HG03280 (cell line): ENCODE results near the gene RASSF4.

Source experiments
- ATAC-seq: cut with Tn5 transposase; IDR thresholded peaks from one replicate; pipeline ENCODE4 v1.9.1; 2021; ENCODE audit warnings: mild to moderate bottlenecking, moderate library complexity; ENCODE audit not compliant: unreplicated experiment

The RASSF4 gene

DNA sequence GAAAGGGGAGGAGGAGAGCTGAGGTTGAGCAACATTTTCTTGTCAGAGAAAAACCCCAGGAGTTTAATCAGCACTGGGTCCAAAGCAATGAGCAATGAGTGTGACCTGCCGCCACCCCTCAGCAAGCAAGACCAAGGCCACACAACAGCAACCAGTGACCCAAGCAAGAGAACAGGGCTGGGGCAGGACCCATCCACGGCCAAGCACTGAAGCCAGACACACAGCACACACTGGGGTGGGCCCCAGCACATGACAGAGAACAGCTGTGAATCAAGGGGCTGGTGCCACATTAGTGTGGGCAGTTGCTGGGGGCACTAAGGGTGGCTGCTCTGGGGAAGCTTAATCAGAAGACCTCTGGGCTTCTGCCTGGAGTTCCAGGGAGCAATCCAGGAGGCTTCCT, 32.2 kb upstream of the RASSF4 start:
- no peak for ATAC-seq

DNA sequence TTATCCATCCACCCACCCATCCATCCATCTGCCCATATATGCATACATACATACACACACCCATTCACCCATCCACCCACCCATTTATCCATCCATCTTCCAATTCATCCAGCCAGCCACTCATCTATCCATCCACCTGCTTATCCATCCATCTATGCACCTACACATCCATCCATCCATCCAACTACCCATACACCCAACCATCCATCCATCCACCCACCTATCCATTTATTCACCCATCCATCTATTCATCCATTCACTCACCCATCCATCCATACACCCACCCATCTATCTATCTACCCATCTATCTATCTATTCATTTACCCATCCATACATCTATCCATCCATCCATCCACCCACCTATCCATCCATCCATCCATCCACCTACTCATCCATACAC, 31.1 kb upstream of the RASSF4 start:
- ATAC-seq = no peak

DNA sequence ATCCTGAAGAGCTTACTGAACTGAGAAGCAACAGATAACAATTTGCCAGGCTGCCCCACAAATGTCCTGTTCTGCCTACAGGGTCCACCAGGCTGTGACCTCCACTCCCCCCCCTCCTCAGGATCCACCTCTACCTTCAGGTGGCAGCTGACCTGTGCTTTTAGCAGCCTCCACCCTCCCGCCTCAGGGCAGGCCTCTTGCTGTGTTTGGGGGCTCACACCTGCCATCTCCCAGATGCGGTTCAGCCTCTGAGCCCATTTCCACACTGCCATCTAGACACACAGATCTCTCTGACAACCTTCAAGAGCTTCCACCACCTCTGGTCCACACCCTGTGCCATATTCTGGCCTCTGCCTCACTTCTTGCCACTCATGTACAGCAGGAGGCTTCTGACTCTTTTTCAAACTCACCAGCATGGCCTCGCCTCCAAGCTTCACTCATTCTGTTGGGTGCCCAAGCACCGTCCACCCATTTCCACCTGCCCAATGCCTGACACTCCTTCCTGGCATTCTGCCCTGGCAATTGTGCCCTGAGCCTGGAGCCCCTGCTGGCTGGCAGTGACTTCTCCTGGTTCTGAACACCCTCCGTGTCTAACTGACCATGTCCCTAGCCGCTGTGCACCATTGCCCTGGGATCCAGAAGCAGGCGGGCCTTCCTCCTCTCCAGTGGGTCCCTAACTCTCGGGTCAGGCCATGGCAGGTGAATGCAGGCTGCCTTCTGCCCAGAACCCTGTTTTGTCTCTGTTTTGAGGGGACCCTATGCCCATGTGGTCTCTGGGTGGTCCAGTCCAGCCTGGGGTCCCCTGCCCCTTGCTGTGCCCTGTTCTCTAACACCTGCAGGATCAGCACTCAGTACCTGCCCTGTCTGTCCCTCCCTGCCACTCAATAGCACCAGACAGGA, 30.0 kb upstream of the RASSF4 start:
- no peak for ATAC-seq

DNA sequence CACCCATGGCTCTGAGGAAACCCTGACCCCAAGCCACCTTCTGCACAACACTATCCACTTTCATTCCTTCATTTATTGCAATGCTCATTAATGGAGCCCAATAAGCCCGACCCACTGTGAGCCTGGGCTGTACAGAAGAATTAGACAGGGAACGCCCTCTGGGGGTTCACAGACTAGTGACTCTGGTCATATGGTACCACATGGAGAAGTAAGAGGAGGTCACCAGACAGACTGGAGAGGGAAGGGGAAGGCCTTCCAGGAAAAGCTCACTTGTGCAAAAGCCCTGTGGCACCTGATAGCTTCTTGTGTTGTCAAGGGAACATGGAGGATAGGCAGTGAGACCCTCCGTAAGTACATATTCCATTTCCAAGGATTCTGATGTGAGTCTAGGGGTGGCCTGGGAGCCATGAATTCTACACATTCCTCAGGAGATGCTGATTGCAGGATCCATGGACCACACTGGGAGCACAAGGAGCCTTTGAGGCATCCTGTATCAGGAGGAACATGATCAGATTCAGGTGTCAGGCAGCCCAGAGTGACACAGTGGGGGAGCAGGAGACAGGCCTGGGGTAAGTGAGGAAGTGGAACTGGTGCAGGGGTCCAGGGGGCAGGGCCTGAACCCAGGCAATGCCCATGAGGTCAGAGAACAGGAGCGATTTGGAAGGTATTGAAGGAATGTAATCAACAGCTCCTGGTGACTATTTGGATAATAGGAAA, 28.5 kb upstream of the RASSF4 start:
- no peak for ATAC-seq

DNA sequence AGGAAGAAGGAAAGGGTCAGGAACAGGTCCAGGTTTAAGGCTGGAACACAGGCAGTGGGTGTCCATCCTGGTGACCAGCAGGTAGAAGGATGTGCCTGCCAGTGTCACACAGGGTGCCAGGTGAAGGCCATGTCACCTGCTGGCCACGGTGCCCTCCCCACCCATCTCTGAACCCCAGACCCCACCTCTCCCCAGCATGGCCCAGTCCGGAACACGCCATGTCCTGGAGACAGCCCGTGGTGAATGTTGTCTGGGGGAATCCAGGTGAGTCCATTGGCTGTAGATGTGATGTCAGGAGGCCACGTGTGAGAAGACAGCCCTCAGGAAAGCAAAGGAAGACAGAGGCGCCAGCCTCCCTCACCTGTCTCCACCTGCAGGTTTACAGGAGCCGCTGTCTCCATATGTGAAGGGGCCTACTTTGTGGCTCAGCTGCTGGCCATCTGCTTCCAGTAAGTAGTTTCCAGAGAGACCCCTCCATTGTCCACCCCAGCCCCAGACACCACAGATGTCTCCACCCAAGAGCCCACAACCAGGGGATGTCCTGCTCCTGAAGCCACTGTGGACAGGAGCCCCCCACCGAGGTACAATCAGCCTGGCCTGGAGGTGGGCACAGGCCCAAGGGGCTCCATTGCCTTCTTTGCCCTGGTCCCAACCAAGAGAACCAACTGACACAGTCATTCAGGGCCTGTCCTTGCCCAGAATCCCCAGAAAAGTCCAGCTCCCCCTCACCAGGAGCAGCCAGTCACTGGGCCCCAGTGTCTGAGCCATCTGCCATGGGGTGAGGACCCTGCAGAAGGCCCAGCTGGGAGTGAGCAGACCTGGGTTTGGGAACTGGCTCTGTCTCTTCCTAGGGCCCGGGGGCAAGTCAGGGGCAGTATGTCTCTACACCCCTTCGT, 27.7 kb upstream of the RASSF4 start:
- no peak for ATAC-seq

DNA sequence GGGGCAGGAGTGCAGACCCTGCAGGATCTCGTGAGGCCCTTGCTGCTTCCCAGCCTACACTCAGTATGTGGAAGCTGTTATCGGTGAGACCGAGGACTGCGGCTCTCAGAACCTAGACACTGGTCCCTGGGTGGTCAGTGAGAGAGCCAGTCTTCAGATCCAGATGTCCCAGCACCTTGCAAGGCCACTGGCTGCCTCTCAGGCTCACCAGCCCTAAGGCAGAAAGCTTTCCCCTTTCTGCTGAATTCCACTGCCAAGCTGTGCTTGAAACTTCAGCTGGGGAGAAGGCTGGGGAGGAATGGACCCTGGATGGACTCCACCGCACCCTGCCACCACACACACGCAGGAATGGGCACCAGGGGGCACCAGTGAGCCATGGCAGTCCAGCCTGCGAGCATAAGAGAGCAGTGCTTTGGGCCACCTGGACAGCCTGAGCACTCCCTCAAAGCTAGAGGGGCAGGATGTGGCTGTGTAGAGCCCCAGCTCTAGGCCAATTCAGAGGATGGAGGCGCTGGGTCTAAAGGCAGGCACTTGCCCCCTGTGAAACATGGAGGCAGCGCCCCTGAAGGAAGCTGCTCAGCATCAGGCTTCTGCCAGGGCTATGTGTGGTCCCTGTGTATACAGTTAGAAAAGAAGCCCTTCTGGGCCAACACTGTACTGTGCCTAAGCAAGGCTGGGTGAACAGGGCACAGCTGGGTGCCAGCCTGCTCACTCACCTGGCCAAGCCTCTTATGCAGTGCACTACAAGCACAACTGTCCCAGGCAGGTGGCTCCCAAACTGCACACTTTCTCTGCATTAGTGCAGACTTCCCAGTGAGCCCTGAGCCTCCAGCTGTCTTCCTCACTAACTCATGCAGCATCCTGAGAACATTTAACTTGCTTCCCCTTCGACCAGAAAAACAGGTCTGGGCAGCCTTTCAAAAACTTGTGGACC, 26.8 kb upstream of the RASSF4 start:
- peak; percentile 96 for ATAC-seq

DNA sequence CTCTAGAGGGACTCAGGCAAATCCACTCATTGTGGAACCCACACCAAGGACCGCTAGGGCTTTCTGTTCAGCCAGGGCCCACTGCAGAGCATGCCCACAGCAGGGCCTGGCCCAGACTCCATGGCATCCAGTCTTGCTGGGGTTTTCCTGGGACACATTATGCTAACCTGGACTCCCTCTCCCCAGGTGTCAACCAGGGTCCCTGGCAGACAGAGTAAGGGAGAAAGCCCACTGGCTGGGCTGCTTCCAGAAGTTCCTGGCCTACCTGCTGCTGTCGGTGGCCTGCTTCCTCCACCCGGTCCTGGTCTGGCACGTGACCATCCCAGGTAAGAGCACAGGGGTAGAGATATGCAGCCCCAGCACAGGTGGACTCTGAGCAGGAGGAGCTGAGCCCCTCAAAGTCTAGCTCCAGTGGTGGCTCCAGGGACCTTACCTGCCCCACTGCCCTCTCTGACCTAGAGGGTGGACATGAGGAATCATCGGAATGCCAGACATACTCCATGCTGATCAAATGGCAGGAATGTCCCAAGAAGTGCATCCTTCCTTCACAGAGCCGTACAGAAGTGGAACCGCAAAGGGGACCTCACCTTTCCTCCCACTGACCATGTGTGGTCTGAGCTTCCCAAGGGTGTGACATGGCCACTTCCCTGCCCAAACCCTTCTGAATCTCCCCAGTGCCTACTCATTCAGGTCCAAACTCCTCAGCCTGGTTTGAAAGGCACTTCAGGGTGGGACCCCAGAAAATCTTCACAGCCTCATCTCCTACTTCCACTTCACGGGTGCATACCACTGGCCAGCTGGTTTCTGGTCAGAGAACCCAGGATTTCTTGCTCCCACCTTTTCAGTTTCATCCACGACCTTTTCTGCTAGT, 25.9 kb upstream of the RASSF4 start:
- ATAC-seq = no peak

DNA sequence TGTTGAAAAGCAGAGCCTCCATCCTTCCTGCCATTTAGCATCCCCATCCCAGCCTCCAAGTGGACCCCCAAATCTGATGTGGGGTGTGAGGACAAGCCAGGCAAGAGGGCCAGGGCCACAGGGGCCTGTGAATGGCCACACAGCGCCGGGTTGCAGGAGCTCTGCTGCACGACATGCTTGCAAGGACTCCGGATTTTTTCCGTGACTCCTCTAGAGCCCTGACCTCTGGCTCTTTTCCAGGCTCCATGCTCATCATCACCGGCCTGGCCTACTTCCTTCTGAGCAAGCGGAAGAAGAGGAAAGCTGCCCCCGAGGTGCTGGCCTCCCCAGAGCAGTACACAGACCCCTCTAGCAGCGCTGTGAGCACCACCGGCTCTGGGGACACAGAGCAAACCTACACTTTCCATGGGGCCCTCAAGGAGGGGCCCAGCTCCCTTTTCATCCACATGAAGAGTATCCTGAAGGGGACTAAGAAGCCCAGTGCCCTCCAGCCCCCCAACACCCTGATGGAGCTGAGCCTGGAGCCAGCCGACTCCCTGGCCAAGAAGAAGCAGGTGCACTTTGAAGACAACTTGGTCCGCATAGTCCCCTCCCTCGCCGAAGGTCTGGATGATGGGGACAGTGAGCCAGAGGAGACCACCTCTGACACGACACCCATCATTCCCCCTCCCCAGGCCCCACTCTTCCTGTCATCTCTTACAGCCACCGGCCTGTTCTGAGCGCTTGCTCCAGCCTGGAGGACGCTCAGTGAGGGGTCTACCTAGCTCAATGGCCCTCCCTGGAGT, 25.0 kb upstream of the RASSF4 start:
- no peak for ATAC-seq

DNA sequence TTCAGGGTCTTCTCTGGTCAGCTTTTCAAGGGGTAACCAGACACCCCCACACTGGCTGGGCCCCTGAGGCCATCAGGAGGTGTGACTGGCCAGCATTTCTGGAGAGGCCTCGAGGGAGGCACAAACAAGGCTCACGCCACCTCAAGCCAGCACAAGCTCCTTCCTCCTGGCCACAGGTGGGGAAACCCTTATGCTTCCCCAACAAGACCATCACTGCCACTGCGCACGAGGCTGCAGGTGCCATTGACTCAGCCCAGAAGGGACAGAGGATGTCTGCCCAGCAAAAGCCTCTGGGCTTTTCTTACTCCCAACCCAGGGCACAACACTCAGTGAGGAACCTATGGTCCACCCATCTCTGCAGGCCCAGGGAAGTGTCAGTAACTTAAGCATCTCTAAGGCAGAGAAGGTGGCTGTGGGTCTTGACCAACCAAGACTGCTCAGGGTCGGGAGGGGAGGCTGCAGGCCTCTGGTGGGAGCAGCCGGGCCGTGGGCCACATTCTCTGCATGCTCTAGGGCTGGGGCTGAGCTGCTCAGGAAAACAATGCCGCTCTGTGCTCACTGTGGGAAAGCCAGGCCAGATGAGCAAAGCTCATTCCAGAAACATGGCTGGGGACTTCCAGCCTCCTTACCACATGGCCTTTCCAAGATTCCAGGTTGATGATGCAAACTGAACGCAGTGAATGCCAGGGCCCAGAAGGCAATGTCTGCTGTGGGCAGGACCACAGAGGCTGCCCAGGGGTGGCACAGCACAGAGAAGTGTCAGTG, 24.2 kb upstream of the RASSF4 start:
- ATAC-seq = no peak

DNA sequence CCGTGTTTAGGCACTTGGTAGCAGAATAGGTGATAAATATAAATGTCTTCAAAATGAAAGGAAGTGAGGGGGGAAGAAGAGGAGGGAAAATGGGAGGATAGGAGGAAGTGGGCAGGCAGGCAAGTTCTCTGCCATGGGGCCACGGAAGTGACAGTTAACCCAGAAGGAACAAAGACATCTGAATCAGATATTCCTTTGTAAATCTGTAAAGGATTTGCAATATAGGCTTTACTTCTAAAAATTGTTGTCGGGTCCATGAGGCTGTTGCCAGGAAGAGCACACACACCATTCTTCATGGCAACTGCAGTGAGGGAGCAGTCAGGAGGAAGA, 23.7 kb upstream of the RASSF4 start:
- ATAC-seq = no peak

DNA sequence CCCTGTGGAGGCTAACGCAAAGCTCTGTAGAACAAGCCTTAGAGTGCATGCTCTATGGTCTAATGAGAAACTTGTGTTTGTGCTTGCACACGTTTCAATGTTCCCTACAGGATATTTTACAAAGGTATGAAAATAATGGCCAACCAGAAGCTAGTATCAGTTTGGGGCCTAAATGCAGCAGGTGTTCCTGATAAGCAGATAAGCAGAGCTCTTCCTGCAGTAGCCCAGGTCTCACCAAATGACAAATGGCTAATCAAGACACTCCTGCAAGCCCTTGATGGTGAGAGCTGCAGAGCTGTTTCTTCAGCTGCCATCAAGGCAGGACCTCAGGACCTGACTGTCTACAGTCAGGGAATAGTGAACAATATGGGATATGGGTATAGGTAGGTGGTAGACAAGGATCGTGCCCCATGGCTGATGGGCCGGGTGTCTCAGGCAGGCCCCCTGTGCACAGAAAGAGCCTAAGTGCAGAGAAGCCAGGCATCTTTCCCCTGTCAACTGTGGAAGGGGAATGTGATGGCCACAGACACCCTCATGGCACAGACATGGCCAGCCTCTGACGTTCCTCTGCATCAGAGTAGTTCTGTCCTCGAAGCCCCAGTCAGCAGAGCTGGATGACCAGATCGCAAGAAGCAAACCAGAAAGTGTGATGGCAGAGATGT, 23.2 kb upstream of the RASSF4 start:
- no peak for ATAC-seq

DNA sequence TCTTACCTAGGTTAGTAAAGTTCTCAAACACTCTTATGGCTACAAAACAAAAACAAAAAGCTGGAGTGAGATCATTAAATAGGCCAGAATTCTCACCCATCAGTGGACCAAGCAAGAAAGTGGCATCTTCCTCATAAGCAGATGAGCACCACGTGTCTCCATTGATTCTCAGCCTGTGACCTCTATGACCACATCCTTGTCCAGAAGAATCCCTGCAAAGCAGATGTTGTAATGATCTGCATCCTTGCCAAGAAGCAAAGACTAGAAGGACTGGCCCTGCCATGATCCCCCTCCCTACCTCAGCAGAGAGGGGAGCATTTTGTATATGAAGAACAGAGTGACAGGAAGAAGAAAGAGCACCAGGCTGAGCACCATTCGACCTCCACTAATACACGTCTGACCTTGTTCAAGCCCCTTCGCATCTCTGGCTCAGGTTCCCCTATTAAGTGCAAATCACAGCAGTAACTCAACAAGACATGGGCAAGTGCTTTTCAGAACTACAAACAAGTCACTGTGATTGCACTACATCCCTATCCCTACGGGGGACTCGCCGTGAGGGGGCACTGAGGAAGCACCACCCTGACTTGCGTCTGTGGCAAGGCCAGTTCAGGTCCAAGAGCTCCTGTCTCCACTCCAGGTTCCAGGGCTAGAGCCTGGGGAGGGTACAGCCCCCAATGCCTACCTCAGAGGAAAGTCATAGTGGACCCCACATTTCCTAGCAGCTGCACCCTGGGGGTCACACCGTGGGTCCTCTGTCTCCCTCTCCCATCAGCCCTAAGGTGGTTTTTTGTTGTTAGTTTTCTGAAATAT, 22.2 kb upstream of the RASSF4 start:
- no peak for ATAC-seq

DNA sequence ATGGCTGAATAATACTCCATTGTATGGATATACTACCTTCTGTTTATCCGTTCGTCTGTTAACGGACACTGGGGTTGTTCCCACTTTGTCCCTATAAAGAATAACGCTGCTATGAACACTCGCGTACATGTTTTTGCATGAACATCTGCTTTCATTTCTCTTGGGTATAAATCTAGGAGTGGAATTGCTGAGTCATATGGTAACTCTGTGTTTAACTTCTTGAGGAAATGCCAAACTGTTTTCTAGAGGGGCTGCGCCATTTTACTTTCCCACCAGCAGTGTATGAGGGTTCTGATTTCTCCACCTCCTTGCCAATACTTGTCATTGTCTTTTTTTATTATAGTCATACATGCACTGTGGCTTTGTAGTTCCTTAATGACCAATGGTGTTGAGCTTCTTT, 20.6 kb upstream of the RASSF4 start:
- no peak for ATAC-seq

DNA sequence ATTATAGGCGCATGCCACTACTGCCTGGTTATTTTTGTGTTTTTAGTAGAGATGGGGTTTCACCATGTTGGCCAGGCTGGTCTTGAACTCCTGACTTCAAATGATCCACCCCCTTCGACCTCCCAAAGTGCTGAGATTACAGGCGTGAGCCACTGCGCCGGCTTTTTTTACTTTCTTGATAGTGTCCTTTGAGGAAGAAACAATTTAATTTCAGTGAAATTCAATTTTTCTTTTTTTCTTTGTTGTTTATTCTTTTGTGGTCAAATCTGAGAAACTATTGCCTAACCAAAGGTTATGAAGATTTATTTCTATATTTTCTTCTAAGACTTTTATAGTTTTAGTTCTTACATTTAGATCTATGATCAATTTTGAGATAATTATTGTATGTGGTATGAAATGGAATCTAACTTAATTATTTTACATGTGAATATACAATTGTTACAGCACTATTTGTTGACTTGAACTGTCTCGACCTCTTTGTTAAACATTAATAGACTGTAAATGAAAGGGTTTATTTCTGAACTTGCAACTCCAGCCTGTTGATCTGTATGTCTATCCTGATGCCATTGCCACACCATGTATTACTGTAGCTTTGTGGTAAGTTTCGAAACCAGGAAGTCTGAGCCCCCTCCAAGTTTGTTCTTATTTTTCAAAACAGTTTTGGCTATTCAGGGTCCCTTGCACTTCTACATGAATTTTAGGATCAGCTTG, 19.8 kb upstream of the RASSF4 start:
- ATAC-seq = no peak

DNA sequence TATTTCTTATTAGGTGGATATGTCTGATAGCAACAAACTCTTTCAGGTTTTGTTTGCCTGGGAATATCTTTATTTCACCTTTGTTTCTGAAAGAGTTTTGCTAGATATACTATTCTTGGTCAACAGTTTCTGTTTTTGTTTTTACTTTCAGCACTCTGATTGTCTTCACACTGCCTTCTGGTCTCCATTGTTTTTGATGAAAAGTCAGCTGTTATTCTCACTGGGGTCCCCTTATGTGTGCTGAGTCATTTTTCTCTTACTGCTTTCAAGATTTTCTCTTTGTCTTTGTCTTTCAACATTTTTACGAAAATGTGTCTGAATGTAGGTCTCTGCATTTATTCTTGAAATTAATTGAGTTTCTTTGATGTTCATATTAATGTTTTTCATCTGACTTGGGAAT, 15.2 kb upstream of the RASSF4 start:
- no peak for ATAC-seq

DNA sequence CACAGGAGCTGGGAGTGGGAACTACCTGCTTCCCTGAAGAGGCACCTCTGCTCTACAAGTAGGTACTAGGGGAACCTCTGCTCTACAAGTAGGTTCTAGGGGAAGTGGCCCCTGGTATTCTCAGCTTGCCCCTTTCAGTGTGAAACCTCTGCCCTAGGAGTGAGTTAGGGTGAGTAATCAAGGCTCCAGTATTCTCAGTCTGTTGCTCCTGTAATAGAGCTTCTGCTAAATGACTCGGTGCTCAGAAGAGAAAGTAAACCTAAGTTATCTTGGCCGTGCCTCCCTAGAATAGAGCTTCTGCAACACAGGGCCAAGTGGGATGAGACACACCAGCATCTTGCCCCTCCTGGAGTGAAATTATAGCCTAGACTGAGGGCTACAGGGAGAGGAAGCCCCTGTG, 13.4 kb upstream of the RASSF4 start:
- peak; percentile 63 for ATAC-seq
